ENCODE data around the gene RFX1.

RFX1 gene

GRCh38 chr19:13954185-13954584, 51.9 kb downstream of the RFX1 start:
- no peak overlapping the region for H3K4me3 ChIP-seq (ENCODE audit: low read depth, low read length)
- DNase-seq (ENCODE audit: low read depth) = no peak
- TF ChIP-seq CTCF (IDR thresholded peaks at IDR 0.05; ENCODE audit: low read depth, low read length, missing control alignments) = no peak

- TF ChIP-seq CTCF (IDR thresholded peaks at IDR 0.05; ENCODE audit: low read depth, low read length, missing control alignments) = no peak
- DNase-seq (ENCODE audit: low read depth) = no peak
- peak overlapping the region; percentile 79 for H3K4me3 ChIP-seq (ENCODE audit: low read depth, low read length)
Measured at GRCh38 chr19:13952931-13953531, 53.1 kb downstream of the RFX1 start.

- peak; percentile 99 for DNase-seq (ENCODE audit: low read depth)
- peak within 1 kb of the TSS; percentile 79 for H3K4me3 ChIP-seq (ENCODE audit: low read depth, low read length)
- no peak for TF ChIP-seq CTCF (IDR thresholded peaks at IDR 0.05; ENCODE audit: low read depth, low read length, missing control alignments)
Measured at GRCh38 chr19:13952154-13952930, 53.8 kb downstream of the RFX1 start, which contains the start of gene DCAF15. Gene DCAF15 (plus strand): TSS chr19:13952509. CDS start chr19:13952513, 4 bp downstream.

- no peak for TF ChIP-seq CTCF (IDR thresholded peaks at IDR 0.05; ENCODE audit: low read depth, low read length, missing control alignments)
- no peak for DNase-seq (ENCODE audit: low read depth)
- peak overlapping the region; percentile 51 for H3K4me3 ChIP-seq (ENCODE audit: low read depth, low read length)
Measured at GRCh38 chr19:13951799-13952153, 54.3 kb downstream of the RFX1 start.

- TF ChIP-seq CTCF (IDR thresholded peaks at IDR 0.05; ENCODE audit: low read depth, low read length, missing control alignments) = no peak
- no peak for DNase-seq (ENCODE audit: low read depth)
Measured at GRCh38 chr19:13951043-13951442, 55.1 kb downstream of the RFX1 start.

GRCh38 chr19:13946414-13946813, 59.7 kb downstream of the RFX1 start:
- no peak for TF ChIP-seq CTCF (IDR thresholded peaks at IDR 0.05; ENCODE audit: low read depth, low read length, missing control alignments)
- no peak for DNase-seq (ENCODE audit: low read depth)

More at GRCh38 chr19:13951043-13951442, 55.1 kb downstream of the RFX1 start:
- H3K4me3 ChIP-seq (ENCODE audit: low read depth, low read length) = no peak overlapping the region

More at GRCh38 chr19:13946414-13946813, 59.7 kb downstream of the RFX1 start:
- H3K4me3 ChIP-seq (ENCODE audit: low read depth, low read length) = no peak overlapping the region

Data from GM12864 (cell line).